Prostate gland (tissue), 2 donors: Measurements from ENCODE around the gene PIGR.

Experiments
- CTCF ChIP-seq, 4 experiments: fragments of 200-600 bp in 2 of 4; fragments of 450-650 bp in 2 of 4; sonication (generic) in 2 of 4; IDR thresholded peaks; 1 replicate in 3 of 4; 2 replicates in 1 of 4; pipeline ENCODE4 v1.5.1; 2016 to 2019; ENCODE audit warnings: antibody characterized with exemption in 4 of 4, mild to moderate bottlenecking in 2 of 4, moderate library complexity in 2 of 4
- POLR2A ChIP-seq: fragments of 450-650 bp; IDR thresholded peaks from one replicate; pipeline ENCODE4 v1.6.1; 2016; ENCODE audit warnings: antibody characterized with exemption, mild to moderate bottlenecking

GRCh38 chr1:206939131-206939530 lies 7.1 kb downstream of the PIGR start:
- no peak for TF ChIP-seq POLR2A
- no peak for TF ChIP-seq CTCF (IDR thresholded peaks at IDR 0.05)
